ENCODE results near the gene CCDC57. TPM values are rescaled to one million over a fixed set of nuclear protein-coding genes. Genes with fewer than 3 reads are reported as not detected.
A peak's percentile ranks its signal among the peaks of the same experiment; 100 is the strongest.

Gene CCDC57
- total and polyA plus RNA-seq, 9 of the 15 experiments (the other 6 are each of a cell fraction or from before 2014, with no cell fraction given): 0.83 to 36.2 (median 13.6) TPM

DNA sequence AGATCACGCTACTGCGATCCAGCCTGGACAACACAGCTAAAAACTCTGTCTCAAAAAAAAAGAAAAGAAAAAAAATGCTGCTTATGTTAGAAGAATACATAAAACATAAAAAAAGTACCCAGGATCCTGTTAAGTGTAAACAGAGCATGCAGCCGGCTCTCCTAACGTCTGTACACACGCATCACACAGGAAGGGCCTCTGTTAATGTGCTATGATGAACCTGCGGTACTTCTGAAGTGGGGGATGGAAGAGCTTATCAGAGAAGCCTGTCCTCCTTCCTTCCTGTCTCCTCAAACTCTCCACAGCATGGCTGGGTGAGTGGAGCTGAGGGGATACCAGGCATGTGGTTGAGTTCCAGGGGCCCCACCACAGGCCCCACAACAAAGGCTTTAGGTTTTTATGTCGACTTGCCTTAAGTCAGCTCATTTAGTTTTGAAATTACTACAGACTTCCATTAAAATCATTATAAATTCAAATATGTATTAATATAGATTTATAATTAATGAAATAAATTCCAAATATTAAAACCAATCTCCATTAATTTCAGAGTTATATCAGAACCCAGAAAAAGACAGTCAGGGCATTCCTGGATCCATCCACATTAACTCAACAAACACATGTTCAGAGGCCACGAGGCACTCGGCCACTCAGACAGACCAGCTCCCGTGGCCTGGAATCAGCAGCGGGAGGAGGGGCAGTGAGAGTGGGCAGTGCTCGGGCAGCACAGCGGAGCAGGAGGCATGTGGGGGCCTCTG is 11.7 kb downstream of the CCDC57 start (continued):
- TF ChIP-seq, protein P1, sequence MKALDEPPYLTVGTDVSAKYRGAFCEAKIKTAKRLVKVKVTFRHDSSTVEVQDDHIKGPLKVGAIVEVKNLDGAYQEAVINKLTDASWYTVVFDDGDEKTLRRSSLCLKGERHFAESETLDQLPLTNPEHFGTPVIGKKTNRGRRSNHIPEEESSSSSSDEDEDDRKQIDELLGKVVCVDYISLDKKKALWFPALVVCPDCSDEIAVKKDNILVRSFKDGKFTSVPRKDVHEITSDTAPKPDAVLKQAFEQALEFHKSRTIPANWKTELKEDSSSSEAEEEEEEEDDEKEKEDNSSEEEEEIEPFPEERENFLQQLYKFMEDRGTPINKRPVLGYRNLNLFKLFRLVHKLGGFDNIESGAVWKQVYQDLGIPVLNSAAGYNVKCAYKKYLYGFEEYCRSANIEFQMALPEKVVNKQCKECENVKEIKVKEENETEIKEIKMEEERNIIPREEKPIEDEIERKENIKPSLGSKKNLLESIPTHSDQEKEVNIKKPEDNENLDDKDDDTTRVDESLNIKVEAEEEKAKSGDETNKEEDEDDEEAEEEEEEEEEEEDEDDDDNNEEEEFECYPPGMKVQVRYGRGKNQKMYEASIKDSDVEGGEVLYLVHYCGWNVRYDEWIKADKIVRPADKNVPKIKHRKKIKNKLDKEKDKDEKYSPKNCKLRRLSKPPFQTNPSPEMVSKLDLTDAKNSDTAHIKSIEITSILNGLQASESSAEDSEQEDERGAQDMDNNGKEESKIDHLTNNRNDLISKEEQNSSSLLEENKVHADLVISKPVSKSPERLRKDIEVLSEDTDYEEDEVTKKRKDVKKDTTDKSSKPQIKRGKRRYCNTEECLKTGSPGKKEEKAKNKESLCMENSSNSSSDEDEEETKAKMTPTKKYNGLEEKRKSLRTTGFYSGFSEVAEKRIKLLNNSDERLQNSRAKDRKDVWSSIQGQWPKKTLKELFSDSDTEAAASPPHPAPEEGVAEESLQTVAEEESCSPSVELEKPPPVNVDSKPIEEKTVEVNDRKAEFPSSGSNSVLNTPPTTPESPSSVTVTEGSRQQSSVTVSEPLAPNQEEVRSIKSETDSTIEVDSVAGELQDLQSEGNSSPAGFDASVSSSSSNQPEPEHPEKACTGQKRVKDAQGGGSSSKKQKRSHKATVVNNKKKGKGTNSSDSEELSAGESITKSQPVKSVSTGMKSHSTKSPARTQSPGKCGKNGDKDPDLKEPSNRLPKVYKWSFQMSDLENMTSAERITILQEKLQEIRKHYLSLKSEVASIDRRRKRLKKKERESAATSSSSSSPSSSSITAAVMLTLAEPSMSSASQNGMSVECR (CRISPR knock-in tag; IDR thresholded peaks at IDR 0.05): no peak
- TF ChIP-seq NRF1 (conservative IDR thresholded peaks at IDR 0.05 in 1 of 2, IDR thresholded peaks at IDR 0.05 in 1 of 2): no peak
- TF ChIP-seq ELF2 (CRISPR knock-in tag; IDR thresholded peaks at IDR 0.05): no peak
- TF ChIP-seq, protein P2, sequence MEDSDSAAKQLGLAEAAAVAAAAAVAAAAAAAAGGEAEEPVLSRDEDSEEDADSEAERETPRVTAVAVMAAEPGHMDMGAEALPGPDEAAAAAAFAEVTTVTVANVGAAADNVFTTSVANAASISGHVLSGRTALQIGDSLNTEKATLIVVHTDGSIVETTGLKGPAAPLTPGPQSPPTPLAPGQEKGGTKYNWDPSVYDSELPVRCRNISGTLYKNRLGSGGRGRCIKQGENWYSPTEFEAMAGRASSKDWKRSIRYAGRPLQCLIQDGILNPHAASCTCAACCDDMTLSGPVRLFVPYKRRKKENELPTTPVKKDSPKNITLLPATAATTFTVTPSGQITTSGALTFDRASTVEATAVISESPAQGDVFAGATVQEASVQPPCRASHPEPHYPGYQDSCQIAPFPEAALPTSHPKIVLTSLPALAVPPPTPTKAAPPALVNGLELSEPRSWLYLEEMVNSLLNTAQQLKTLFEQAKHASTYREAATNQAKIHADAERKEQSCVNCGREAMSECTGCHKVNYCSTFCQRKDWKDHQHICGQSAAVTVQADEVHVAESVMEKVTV (CRISPR knock-in tag; IDR thresholded peaks at IDR 0.05): no peak
- TF ChIP-seq, protein P3, sequence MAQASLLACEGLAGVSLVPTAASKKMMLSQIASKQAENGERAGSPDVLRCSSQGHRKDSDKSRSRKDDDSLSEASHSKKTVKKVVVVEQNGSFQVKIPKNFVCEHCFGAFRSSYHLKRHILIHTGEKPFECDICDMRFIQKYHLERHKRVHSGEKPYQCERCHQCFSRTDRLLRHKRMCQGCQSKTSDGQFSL (CRISPR knock-in tag; IDR thresholded peaks at IDR 0.05): no peak
- TF ChIP-seq, protein P3 (tag; IDR thresholded peaks at IDR 0.05): no peak
- TF ChIP-seq MAZ (CRISPR knock-in tag; conservative IDR thresholded peaks at IDR 0.05 in 1 of 2, IDR thresholded peaks at IDR 0.05 in 1 of 2): 0 out of 4 replicates have a peak, but pooled peaks of 1 of the 2 experiments have one; percentile 11
- TF ChIP-seq FOXJ2 (tag; IDR thresholded peaks at IDR 0.05): no peak
- no peak for TF ChIP-seq NUFIP1 (IDR thresholded peaks at IDR 0.05; ENCODE audit: partially characterized antibody)
- TF ChIP-seq, protein P4, sequence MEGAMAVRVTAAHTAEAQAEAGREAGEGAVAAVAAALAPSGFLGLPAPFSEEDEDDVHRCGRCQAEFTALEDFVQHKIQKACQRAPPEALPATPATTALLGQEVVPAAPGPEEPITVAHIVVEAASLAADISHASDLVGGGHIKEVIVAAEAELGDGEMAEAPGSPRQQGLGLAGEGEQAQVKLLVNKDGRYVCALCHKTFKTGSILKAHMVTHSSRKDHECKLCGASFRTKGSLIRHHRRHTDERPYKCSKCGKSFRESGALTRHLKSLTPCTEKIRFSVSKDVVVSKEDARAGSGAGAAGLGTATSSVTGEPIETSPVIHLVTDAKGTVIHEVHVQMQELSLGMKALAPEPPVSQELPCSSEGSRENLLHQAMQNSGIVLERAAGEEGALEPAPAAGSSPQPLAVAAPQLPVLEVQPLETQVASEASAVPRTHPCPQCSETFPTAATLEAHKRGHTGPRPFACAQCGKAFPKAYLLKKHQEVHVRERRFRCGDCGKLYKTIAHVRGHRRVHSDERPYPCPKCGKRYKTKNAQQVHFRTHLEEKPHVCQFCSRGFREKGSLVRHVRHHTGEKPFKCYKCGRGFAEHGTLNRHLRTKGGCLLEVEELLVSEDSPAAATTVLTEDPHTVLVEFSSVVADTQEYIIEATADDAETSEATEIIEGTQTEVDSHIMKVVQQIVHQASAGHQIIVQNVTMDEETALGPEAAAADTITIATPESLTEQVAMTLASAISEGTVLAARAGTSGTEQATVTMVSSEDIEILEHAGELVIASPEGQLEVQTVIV (CRISPR knock-in tag; IDR thresholded peaks at IDR 0.05; ENCODE audit: borderline replicate concordance): no peak
- TF ChIP-seq, protein P5, sequence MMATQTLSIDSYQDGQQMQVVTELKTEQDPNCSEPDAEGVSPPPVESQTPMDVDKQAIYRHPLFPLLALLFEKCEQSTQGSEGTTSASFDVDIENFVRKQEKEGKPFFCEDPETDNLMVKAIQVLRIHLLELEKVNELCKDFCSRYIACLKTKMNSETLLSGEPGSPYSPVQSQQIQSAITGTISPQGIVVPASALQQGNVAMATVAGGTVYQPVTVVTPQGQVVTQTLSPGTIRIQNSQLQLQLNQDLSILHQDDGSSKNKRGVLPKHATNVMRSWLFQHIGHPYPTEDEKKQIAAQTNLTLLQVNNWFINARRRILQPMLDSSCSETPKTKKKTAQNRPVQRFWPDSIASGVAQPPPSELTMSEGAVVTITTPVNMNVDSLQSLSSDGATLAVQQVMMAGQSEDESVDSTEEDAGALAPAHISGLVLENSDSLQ (IDR thresholded peaks at IDR 0.05): peak; percentile 30
- TF ChIP-seq, protein P6, sequence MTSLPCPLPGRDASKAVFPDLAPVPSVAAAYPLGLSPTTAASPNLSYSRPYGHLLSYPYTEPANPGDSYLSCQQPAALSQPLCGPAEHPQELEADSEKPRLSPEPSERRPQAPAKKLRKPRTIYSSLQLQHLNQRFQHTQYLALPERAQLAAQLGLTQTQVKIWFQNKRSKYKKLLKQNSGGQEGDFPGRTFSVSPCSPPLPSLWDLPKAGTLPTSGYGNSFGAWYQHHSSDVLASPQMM (CRISPR knock-in tag; IDR thresholded peaks at IDR 0.05): no peak
